GM20431 (cell line): ENCODE measurements around the gene CHRM4.

Experiments
- in situ Hi-C: fragments of 300-500 bp; cut with MseI, MboI; formaldehyde crosslinking; loops from one replicate; pipeline ENCODE4 v1.15.0; 2020; ENCODE audit warnings: low sequenced_read_pairs; ENCODE audit not compliant: unreplicated experiment

Gene CHRM4

DNA sequence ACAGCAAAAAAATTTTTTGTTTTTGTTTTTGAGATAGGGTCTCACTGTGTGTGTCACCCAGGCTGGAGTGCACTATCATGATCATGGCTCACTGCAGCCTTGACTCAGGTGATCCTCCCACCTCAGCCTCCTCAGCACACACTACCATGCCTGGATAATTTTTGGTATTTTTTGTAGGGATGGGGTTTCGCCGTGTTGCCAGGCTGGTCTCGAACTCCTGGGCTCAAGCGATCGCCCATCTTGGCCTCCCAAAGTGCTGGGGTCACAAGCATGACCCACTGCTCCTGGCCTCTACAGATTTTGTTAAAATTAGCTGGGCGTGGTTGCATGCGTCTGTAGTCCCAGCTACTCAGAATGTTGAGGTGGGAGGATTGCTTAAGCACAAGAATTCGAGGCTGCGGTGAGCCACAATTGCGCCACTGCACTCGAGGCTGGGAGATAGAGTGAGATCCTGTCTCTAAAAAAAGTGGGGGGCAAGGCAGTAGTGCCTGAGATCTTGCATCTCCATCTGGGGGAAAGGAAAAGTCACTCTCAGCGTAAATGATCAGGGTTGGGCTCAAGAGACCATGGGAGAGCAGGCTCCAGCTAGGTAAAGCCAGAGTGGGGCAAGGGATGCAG is 54.9 kb downstream of the CHRM4 start:
- in situ Hi-C loops: no loop called here

DNA sequence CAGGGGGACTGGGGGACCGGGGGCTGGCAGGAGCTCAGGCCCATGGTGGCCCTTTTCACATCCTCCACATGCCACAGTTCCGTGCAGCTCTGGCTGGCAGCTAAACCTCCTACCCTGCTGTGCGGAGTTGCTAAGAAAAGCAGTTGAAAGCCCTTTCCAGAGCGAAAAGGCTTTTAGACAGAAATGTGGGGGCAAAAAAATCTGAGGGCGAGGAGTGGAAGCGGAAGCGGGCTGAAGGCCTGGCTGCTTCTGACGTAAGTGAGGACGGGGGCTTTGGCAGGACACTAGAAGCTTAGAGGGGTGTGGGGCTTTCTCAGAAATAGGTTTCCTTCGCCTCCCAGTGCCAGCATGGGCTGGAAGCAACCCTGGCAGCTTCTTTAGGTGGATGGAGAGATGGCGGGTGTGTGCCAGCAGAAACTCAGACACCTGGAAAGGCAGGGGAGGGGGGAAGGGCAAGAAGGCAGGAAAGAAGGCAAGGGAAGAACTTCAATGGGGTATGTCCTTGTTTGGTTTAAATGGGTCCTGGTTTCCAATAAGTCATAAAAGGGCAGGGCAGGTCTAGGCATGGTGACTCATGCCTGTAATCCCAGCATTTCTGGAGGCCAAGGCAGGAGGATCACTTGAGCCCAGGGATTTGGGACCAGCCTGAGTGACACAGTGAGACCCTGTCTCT is 55.5 kb downstream of the CHRM4 start:
- in situ Hi-C loops: no loop called here

DNA sequence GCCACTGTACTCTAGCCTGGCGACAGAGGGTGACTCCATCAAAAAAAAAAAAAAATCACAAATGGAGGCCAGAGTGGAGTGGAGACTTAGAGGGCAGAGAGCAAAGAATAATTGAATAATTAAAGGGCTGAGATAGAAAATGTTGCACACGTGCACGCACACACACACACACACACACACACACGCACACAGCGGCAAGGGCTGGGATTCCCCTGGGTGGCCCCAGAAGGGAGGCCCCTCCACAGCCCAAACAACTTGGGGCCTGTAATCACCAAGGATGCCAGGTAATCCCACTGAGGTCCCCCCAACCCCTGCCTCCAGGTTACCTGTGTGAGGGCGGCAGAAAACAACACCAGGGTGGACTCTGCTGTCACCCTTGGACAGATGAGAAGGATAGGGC is 56.3 kb downstream of the CHRM4 start:
- in situ Hi-C loops: no loop called here

DNA sequence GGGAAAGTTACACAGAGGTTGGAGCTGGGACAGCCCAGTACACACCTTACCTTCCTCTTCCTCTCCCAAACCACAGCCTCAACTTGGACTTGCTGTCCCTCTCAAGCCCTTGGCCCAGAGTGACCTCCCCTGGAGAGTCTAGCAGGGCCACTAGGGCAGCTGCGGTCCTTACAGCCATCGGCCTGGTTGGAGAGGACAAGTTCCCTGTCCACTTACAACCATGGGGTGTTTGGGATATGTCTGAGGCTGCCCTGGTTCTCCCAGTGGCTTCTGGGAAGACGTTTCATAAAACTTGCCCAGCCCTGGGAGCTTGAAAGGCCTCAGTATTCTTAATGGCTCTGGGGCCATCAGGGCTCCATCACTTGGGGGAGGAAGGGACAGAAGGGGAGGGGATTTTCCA is 57.4 kb downstream of the CHRM4 start:
- in situ Hi-C loops: no loop called here
